Astrocyte (in vitro differentiated cells and primary cell): Measurements from ENCODE around the gene DCST2. TPM values are rescaled to one million over a fixed set of nuclear protein-coding genes. Genes with fewer than 3 reads are reported as not detected.

ENCODE experiments used
- DNase-seq: peaks from one replicate; pipeline ENCODE4 v3.0.0-alpha.2; 2010; ENCODE audit warnings: low read depth
- FAIRE-seq: peaks from 2 replicates; lab custom pipeline; 2011; peaks lifted over from hg19 to GRCh38; lab: Jason Lieb, UNC
- H2AFZ ChIP-seq: 2 replicates; pipeline ENCODE4 v1.6.0; 2012; ENCODE audit warnings: low read depth, low read length, inconsistent platforms
- H3K27ac ChIP-seq: 2 replicates; pipeline ENCODE4 v1.5.1; 2011; ENCODE audit warnings: low read depth, low read length, inconsistent platforms
- H3K27me3 ChIP-seq: 2 replicates; pipeline ENCODE4 v1.6.0; 2011; ENCODE audit warnings: low read length, inconsistent platforms; ENCODE audit not compliant: insufficient read depth
- H3K36me3 ChIP-seq: 2 replicates; pipeline ENCODE4 v1.5.1; 2011; ENCODE audit warnings: low read length, inconsistent platforms; ENCODE audit not compliant: insufficient read depth
- H3K4me1 ChIP-seq: 2 replicates; pipeline ENCODE4 v1.5.1; 2011; ENCODE audit warnings: low read length, inconsistent platforms; ENCODE audit not compliant: insufficient read depth
- H3K4me2 ChIP-seq: 2 replicates; pipeline ENCODE4 v1.6.0; 2012; ENCODE audit warnings: low read length, inconsistent platforms
- H3K4me3 ChIP-seq: 2 replicates; pipeline ENCODE4 v1.5.1; 2011; ENCODE audit warnings: low read depth, mild to moderate bottlenecking, low read length, inconsistent platforms; ENCODE audit not compliant: insufficient read depth
- H3K79me2 ChIP-seq: 2 replicates; pipeline ENCODE4 v1.6.0; 2012; ENCODE audit warnings: mild to moderate bottlenecking, low read length, inconsistent platforms; ENCODE audit not compliant: insufficient read depth
- H3K9ac ChIP-seq: 2 replicates; pipeline ENCODE4 v1.6.0; 2012; ENCODE audit warnings: mild to moderate bottlenecking, low read length, inconsistent platforms
- H3K9me3 ChIP-seq: 2 replicates; pipeline ENCODE4 v1.5.1; 2012; ENCODE audit warnings: low read depth, mild to moderate bottlenecking, low read length, inconsistent platforms; ENCODE audit not compliant: insufficient read depth
- H4K20me1 ChIP-seq: 2 replicates; pipeline ENCODE4 v1.6.0; 2012; ENCODE audit warnings: low read length, inconsistent platforms; ENCODE audit not compliant: insufficient read depth
- H3K27ac Mint-ChIP-seq: one replicate; pipeline ENCODE4 v1.8.0; 2021; ENCODE audit warnings: mild to moderate bottlenecking, mixed read lengths; ENCODE audit not compliant: unreplicated experiment
- H3K27me3 Mint-ChIP-seq: one replicate; pipeline ENCODE4 v1.8.0; 2021; ENCODE audit warnings: low read depth, mixed read lengths; ENCODE audit not compliant: unreplicated experiment
- H3K36me3 Mint-ChIP-seq: one replicate; pipeline ENCODE4 v1.8.0; 2021; ENCODE audit warnings: low read depth, mixed read lengths; ENCODE audit not compliant: unreplicated experiment
- H3K4me1 Mint-ChIP-seq: one replicate; pipeline ENCODE4 v1.8.0; 2021; ENCODE audit warnings: low read depth, mixed read lengths; ENCODE audit not compliant: unreplicated experiment
- H3K4me3 Mint-ChIP-seq: one replicate; pipeline ENCODE4 v1.8.0; 2021; ENCODE audit warnings: mild to moderate bottlenecking, moderate library complexity, mixed read lengths; ENCODE audit not compliant: unreplicated experiment
- H3K9me3 Mint-ChIP-seq: one replicate; pipeline ENCODE4 v1.8.0; 2021; ENCODE audit warnings: mild to moderate bottlenecking, mixed read lengths; ENCODE audit not compliant: unreplicated experiment
- EZH2 ChIP-seq: IDR thresholded peaks from 2 replicates; pipeline ENCODE4 v1.6.1; 2012; ENCODE audit warnings: mild to moderate bottlenecking, low read length, inconsistent platforms; ENCODE audit not compliant: insufficient read depth
- total RNA-seq: library from RNA; stranded (reverse); gene quantifications from 2 replicates; pipeline ENCODE4 v1.2.1, GENCODE V29; 2021
- TF ChIP-seq, protein P1 (sequence below): IDR thresholded peaks from 2 replicates; pipeline ENCODE4 v1.5.1; 2011; ENCODE audit warnings: low read depth, mild to moderate bottlenecking, inconsistent platforms, low read length, moderate library complexity; ENCODE audit not compliant: insufficient read depth

The DCST2 gene
- total RNA-seq, 1 donor from 2014 or later: 0.34 TPM

DNA sequence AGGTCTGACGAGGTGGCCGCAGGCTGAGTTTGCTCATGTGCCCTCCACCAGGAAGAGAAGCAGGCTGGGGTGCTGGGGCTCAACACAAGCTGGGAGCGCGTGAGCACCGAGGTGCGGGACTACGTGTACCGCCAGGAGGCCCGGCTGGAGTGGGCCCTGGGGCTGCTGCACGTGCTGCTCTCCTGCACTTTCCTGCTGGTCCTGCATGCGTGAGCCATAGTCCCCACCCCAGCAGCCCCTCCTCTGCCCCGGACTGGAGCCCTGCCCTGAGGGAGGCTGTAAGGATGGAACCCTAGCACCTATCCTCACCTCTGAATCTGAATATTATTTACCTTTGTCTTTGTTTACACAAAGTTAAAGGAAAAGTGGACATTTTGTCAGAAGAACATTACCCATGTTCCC lies 9.7 kb upstream of the DCST2 start:
- H3K9me3 Mint-ChIP-seq: no peaks in the 10 kb centered on the region
- no peak overlapping the region for H3K4me3 ChIP-seq
- FAIRE-seq: no peak
- H3K9me3 ChIP-seq: no peaks in the 10 kb centered on the region
- peaks cover 19% of the 10 kb centered on the region for H3K4me1 ChIP-seq
- peaks cover 3% of the 10 kb centered on the region for H4K20me1 ChIP-seq
- DNase-seq: no peak
- no peaks in the 10 kb centered on the region for H3K79me2 ChIP-seq
- no peaks in the 10 kb centered on the region for H3K36me3 Mint-ChIP-seq
- no peak overlapping the region for H3K27ac ChIP-seq
- peaks cover 7% of the 10 kb centered on the region for H3K27me3 ChIP-seq
- H3K4me2 ChIP-seq: no peak overlapping the region
- peaks cover 13% of the 10 kb centered on the region for H3K27me3 Mint-ChIP-seq
- H2AFZ ChIP-seq: no peak overlapping the region
- H3K36me3 ChIP-seq: no peaks in the 10 kb centered on the region
- H3K4me3 Mint-ChIP-seq: no peak overlapping the region
- H3K9ac ChIP-seq: no peak overlapping the region
- H3K27ac Mint-ChIP-seq: no peak overlapping the region
- TF ChIP-seq, protein P1, sequence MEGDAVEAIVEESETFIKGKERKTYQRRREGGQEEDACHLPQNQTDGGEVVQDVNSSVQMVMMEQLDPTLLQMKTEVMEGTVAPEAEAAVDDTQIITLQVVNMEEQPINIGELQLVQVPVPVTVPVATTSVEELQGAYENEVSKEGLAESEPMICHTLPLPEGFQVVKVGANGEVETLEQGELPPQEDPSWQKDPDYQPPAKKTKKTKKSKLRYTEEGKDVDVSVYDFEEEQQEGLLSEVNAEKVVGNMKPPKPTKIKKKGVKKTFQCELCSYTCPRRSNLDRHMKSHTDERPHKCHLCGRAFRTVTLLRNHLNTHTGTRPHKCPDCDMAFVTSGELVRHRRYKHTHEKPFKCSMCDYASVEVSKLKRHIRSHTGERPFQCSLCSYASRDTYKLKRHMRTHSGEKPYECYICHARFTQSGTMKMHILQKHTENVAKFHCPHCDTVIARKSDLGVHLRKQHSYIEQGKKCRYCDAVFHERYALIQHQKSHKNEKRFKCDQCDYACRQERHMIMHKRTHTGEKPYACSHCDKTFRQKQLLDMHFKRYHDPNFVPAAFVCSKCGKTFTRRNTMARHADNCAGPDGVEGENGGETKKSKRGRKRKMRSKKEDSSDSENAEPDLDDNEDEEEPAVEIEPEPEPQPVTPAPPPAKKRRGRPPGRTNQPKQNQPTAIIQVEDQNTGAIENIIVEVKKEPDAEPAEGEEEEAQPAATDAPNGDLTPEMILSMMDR: no peak
- TF ChIP-seq EZH2: no peak
- peaks cover 17% of the 10 kb centered on the region for H3K4me1 Mint-ChIP-seq

DNA sequence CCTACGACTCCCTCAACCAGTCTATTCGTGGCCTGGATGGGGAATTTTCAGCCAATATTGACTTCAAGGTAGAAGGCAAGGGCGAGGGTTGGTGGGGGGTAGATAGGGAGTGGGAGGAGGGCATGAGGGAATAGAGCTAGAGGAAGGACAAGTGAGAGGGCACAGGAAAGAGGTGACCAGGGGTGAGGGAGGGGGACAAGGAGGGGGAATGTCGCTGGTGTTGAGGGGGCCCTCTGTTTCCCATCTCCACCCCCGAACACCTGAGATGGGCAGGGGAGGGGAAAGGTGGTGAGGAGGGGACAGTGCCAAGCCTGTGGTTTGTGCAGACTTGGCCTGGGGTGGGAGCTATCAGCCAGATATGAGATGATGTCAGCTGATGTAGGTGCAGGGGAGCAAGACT lies 9.2 kb upstream of the DCST2 start:
- H3K27me3 ChIP-seq: peaks cover 9% of the 10 kb centered on the region
- H3K9ac ChIP-seq: no peak overlapping the region
- H3K9me3 ChIP-seq: no peaks in the 10 kb centered on the region
- peaks cover 2% of the 10 kb centered on the region for H3K9me3 Mint-ChIP-seq
- H3K27ac ChIP-seq: no peak overlapping the region
- no peak overlapping the region for H3K4me3 ChIP-seq
- H2AFZ ChIP-seq: no peak overlapping the region
- FAIRE-seq: no peak
- H4K20me1 ChIP-seq: peaks cover 3% of the 10 kb centered on the region
- no peaks in the 10 kb centered on the region for H3K36me3 ChIP-seq
- peaks cover 13% of the 10 kb centered on the region for H3K27me3 Mint-ChIP-seq
- no peak overlapping the region for H3K27ac Mint-ChIP-seq
- TF ChIP-seq, protein P1: no peak
- no peak for TF ChIP-seq EZH2
- H3K4me3 Mint-ChIP-seq: no peak overlapping the region
- H3K36me3 Mint-ChIP-seq: no peaks in the 10 kb centered on the region
- no peak for DNase-seq
- no peaks in the 10 kb centered on the region for H3K79me2 ChIP-seq
- peaks cover 19% of the 10 kb centered on the region for H3K4me1 ChIP-seq
- no peak overlapping the region for H3K4me2 ChIP-seq
- peaks cover 22% of the 10 kb centered on the region for H3K4me1 Mint-ChIP-seq

DNA sequence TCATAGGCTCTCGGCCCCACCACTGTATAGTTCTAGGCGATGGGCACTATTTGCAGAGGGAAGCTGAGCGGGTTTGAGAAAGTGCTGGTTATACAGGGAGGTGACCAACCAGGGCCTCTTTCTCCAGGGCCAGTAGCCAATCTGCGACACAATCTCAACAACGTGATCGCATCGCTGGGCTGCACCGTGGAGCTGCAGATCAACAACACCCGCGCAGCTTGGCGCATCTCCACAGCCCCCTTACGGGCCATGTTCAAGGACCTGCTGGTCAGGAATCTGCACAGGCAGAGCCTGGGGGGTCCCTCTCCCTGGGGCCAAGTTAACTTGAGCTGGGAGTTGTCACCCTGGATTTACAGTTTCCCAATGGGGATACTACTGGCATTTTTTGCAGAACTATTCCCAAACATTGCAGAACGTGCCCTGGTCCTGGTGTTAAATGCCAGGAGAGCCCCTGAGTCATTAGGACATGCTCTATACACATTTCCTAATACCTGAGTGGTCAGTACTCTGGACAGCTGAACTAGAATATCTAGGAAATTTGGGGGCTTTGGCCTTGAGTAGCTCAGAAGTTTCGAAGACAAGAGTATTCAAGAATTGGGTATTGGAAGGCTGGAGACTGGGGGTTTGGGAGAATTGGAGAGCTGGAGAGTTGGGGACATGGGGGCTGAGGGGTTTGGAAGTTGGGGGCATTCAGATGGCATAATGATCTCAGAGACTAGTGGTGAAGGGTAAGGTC lies 6.9 kb upstream of the DCST2 start:
- Histone ChIP-seq H3K27ac (no peak overlapping the region), H3K4me3 (no peak overlapping the region), H3K79me2 (no peaks in the 10 kb centered on the region), H3K27me3 (peaks cover 10% of the 10 kb centered on the region), H4K20me1 (peaks cover 3% of the 10 kb centered on the region), H3K9ac (no peak overlapping the region), H3K9me3 (no peaks in the 10 kb centered on the region), H3K4me2 (no peak overlapping the region), H3K4me1 (peaks cover 16% of the 10 kb centered on the region), H3K36me3 (no peaks in the 10 kb centered on the region), H2AFZ (no peak overlapping the region)
- DNase-seq (no peak), FAIRE-seq (no peak)
- H3K27me3 Mint-ChIP-seq: peaks cover 16% of the 10 kb centered on the region
- no peak for TF ChIP-seq EZH2
- TF ChIP-seq, protein P1: no peak
- H3K27ac Mint-ChIP-seq: no peak overlapping the region
- H3K4me3 Mint-ChIP-seq: no peak overlapping the region
- H3K4me1 Mint-ChIP-seq: peaks cover 22% of the 10 kb centered on the region
- peaks cover 2% of the 10 kb centered on the region for H3K9me3 Mint-ChIP-seq
- no peaks in the 10 kb centered on the region for H3K36me3 Mint-ChIP-seq
